Neutrophil (primary cell): ENCODE measurements around the gene BRS3.

ENCODE experiments used
- H3K27ac ChIP-seq: fragments of 200-600 bp; sonication (generic); 2 replicates; pipeline ENCODE4 v1.5.1; 2016; ENCODE audit warnings: mild to moderate bottlenecking, moderate library complexity
- H3K27me3 ChIP-seq: fragments of 200-600 bp; sonication (generic); 2 replicates; pipeline ENCODE4 v1.6.0; 2016; ENCODE audit warnings: mild to moderate bottlenecking
- H3K36me3 ChIP-seq: fragments of 200-600 bp; sonication (generic); 2 replicates; pipeline ENCODE4 v1.5.1; 2017
- H3K4me1 ChIP-seq, 2 experiments: fragments of 200-600 bp in 1 of 2; sonication (generic) in 1 of 2; 1 replicate in 1 of 2; 2 replicates in 1 of 2; pipeline versions ENCODE4 v1.5.1 to v1.6.1; 2013 to 2016; ENCODE audit warnings: low read depth in 1 of 2, low read length in 1 of 2, mild to moderate bottlenecking in 1 of 2, moderate library complexity in 1 of 2; ENCODE audit not compliant: control insufficient read depth in 1 of 2, insufficient read depth in 1 of 2
- H3K4me3 ChIP-seq, 2 experiments: fragments of 200-600 bp in 1 of 2; sonication (generic) in 1 of 2; 1 replicate in 1 of 2; 2 replicates in 1 of 2; pipeline ENCODE4 v1.5.1; 2013 to 2016; ENCODE audit warnings: low read depth in 1 of 2, low read length in 1 of 2, mild to moderate bottlenecking in 1 of 2, moderate library complexity in 1 of 2
- H3K9me3 ChIP-seq: fragments of 200-600 bp; sonication (generic); 2 replicates; pipeline ENCODE4 v1.5.1; 2016
- CTCF ChIP-seq: fragments of 200-600 bp; sonication (generic); IDR thresholded peaks from 2 replicates; pipeline ENCODE4 v1.5.1; 2016; ENCODE audit warnings: antibody characterized with exemption

BRS3 gene

DNA sequence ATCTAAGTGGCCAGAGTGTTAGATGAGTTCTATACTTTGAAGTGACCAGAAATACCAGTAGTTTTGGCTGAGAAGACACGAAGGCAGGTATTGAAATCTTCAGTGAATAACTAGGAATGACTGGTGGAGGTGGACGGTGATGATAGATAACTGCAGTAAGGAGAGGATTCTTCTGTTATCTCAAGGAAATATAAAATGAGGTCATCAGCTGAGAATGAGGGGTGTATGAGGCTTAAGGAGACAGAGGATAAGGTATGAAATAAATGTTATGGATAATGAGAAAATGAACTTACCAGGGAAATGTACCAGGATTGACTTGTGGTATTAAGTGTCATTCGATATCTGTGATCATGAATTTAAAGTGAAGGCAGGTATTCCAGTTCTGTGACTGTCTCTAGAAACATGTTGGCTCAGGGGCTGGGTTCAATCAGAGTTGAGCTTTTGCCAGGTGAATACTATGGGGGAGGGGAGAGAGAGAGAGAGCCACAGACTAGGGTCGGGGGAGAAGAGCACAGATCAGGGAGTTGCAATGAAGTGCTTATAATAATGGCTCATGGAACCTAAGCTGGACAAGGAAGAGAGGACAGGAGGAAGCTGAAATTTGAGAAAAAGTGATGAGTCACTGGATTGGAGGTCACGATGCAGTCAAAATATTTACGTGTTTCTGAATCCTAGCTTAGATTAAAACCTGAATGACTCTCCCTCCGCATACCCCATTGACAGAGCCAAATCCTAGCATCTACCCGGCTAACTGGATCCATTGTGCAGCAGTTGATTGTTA is 37.5 kb upstream of the BRS3 start:
- no peak for TF ChIP-seq CTCF
- Histone ChIP-seq H3K4me3 (no peak overlapping the region), H3K27ac (no peak overlapping the region), H3K4me1 (no peaks in the 10 kb centered on the region), H3K9me3 (no peaks in the 10 kb centered on the region), H3K27me3 (no peaks in the 10 kb centered on the region), H3K36me3 (no peaks in the 10 kb centered on the region)

GRCh38 chrX:136452614-136453013 is 35.1 kb upstream of the BRS3 start:
- no peaks in the 10 kb centered on the region for H3K27me3 ChIP-seq
- no peaks in the 10 kb centered on the region for H3K4me1 ChIP-seq
- no peaks in the 10 kb centered on the region for H3K9me3 ChIP-seq
- H3K4me3 ChIP-seq, result no peak overlapping the region
- H3K27ac ChIP-seq, result no peak overlapping the region
- TF ChIP-seq CTCF, result no peak
- no peaks in the 10 kb centered on the region for H3K36me3 ChIP-seq

DNA sequence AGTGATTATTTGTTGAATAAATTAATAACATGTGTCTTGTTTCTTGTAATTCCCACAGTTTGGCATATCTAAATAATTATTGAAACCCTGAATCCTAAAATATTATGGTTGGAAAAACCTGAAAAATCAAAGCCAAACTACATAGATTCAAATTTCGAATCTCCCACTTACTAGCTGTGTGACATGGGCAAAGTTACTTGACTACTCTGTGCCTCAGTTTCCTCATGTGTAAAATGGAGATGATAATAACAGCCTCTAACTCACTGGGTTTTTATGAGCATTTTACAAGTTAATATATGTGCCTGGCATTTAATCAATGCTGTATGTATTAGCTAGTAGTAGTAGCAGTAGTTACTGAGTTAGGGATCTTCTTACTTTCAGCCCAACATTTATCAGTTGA is 34.6 kb upstream of the BRS3 start:
- Histone ChIP-seq H3K4me3 (no peak overlapping the region), H3K4me1 (no peaks in the 10 kb centered on the region), H3K27ac (no peak overlapping the region), H3K9me3 (no peaks in the 10 kb centered on the region), H3K27me3 (no peaks in the 10 kb centered on the region), H3K36me3 (no peaks in the 10 kb centered on the region)
- TF ChIP-seq CTCF, result no peak

DNA sequence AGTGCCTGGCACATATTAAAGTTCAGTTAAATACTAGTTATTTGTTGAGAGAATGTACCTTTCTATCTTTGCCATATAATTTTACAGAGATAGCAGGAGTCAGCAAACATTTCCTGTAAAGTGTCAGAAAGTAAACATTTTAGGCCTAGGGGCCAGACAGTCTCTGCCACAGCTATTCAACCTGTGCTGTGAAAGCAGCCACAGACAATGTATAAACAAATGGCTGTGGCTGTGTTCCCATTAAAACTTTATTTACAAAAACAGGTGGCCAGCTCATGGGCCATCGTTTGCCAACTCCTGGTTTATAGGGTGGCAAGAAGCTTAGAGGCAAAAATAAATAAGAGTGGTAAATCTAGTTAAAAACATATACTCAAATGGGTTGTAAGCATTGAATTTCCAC is 34.0 kb upstream of the BRS3 start:
- TF ChIP-seq CTCF, result no peak
- no peaks in the 10 kb centered on the region for H3K36me3 ChIP-seq

GRCh38 chrX:136456133-136456532 is 31.6 kb upstream of the BRS3 start:
- Histone ChIP-seq H3K27me3 (no peaks in the 10 kb centered on the region), H3K9me3 (no peaks in the 10 kb centered on the region), H3K36me3 (no peaks in the 10 kb centered on the region), H3K27ac (no peak overlapping the region), H3K4me1 (no peaks in the 10 kb centered on the region), H3K4me3 (no peak overlapping the region)
- no peak for TF ChIP-seq CTCF

More for the DNA sequence above, 34.0 kb upstream of the BRS3 start:
- Histone ChIP-seq H3K27ac (no peak overlapping the region), H3K4me3 (no peak overlapping the region), H3K4me1 (no peaks in the 10 kb centered on the region), H3K27me3 (no peaks in the 10 kb centered on the region), H3K9me3 (no peaks in the 10 kb centered on the region)
